HFFc6 (cell line): ENCODE results near the gene MAGEB3. TPM values are rescaled to one million over a fixed set of nuclear protein-coding genes. Genes with fewer than 3 reads are reported as not detected.

Experiments
- DNase-seq: peaks from one replicate; pipeline ENCODE4 v3.0.0-alpha.2; 2018
- H3K27ac Mint-ChIP-seq: 2 replicates; pipeline ENCODE4 v1.8.0; 2020; ENCODE audit warnings: mild to moderate bottlenecking, mixed read lengths
- H3K27me3 Mint-ChIP-seq: 2 replicates; pipeline ENCODE4 v1.8.0; 2021; ENCODE audit warnings: mild to moderate bottlenecking, moderate library complexity, mixed read lengths; ENCODE audit not compliant: insufficient read depth
- H3K36me3 Mint-ChIP-seq: 2 replicates; pipeline ENCODE4 v1.8.0; 2021; ENCODE audit warnings: low read depth, mixed read lengths
- H3K4me1 Mint-ChIP-seq: 2 replicates; pipeline ENCODE4 v1.8.0; 2020; ENCODE audit warnings: low read depth, mixed read lengths
- H3K4me3 Mint-ChIP-seq: 2 replicates; pipeline ENCODE4 v1.8.0; 2020; ENCODE audit warnings: mild to moderate bottlenecking, moderate library complexity, mixed read lengths
- H3K9me3 Mint-ChIP-seq: 2 replicates; pipeline ENCODE4 v1.8.0; 2020; ENCODE audit warnings: mild to moderate bottlenecking, mixed read lengths
- total RNA-seq, 6 experiments: library from RNA; stranded (reverse); fragmentation: NEBNext Ultra II Directional; extraction: Animal tissue kit (Norgen Biotek cat#: 25700); gene quantifications; 2 replicates in 1 of 6; 3 replicates in 5 of 6; pipeline ENCODE4 v1.2.3, GENCODE V29; 2021
- TF ChIP-seq, protein P1 (sequence below): fragments of 200-600 bp; sonication (generic); IDR thresholded peaks from 2 replicates; pipeline ENCODE4 v1.5.0; 2021; ENCODE audit warnings: antibody characterized with exemption, mild to moderate bottlenecking

Gene MAGEB3
- total RNA-seq, 6 experiments from 2014 or later: not detected

DNA sequence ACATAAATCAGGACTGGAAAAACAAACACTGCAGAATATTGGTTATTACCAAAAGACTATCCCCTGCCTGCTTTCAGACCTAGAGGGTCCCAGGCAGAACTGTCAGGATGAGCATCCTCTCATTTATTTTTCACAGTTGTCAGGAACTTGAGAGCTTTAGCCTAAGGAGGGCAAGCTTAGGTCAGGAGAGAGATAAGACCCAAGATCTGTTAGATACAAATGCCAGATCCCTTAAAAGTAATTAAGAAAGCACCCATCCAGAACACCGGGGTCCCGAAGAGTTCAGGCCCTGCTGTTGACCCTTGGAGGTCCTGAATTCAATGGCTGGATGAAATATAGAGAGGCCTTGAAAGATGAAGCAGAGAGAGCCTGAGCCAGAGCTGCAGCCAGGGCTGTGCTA is 5.9 kb upstream of the MAGEB3 start:
- Mint-ChIP-seq H3K4me1 (no peaks in the 10 kb centered on the region), H3K4me3 (no peak overlapping the region), H3K9me3 (no peaks in the 10 kb centered on the region), H3K27ac (no peak overlapping the region), H3K27me3 (no peaks in the 10 kb centered on the region), H3K36me3 (no peaks in the 10 kb centered on the region)
- TF ChIP-seq, protein P1, sequence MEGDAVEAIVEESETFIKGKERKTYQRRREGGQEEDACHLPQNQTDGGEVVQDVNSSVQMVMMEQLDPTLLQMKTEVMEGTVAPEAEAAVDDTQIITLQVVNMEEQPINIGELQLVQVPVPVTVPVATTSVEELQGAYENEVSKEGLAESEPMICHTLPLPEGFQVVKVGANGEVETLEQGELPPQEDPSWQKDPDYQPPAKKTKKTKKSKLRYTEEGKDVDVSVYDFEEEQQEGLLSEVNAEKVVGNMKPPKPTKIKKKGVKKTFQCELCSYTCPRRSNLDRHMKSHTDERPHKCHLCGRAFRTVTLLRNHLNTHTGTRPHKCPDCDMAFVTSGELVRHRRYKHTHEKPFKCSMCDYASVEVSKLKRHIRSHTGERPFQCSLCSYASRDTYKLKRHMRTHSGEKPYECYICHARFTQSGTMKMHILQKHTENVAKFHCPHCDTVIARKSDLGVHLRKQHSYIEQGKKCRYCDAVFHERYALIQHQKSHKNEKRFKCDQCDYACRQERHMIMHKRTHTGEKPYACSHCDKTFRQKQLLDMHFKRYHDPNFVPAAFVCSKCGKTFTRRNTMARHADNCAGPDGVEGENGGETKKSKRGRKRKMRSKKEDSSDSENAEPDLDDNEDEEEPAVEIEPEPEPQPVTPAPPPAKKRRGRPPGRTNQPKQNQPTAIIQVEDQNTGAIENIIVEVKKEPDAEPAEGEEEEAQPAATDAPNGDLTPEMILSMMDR: no peak
- DNase-seq: no peak

GRCh38 chrX:30228526-30228925 is 1.9 kb upstream of the MAGEB3 start:
- H3K27me3 Mint-ChIP-seq: no peaks in the 10 kb centered on the region
- no peaks in the 10 kb centered on the region for H3K9me3 Mint-ChIP-seq
- DNase-seq: no peak
- TF ChIP-seq, protein P1: no peak
- no peaks in the 10 kb centered on the region for H3K36me3 Mint-ChIP-seq
- H3K27ac Mint-ChIP-seq: no peak overlapping the region
- H3K4me3 Mint-ChIP-seq: no peak overlapping the region
- no peaks in the 10 kb centered on the region for H3K4me1 Mint-ChIP-seq

GRCh38 chrX:30241724-30242415 is 11.4 kb downstream of the MAGEB3 start, which contains the start of gene MAGEB4:
MAGEB4 (plus strand) TSS chrX:30242000; CDS start chrX:30242136, 136 bp downstream.
- H3K27me3 Mint-ChIP-seq: peaks cover 4% of the 10 kb centered on the region; the same call in 1 of the 2 replicates
- H3K36me3 Mint-ChIP-seq: no peaks in the 10 kb centered on the region
- H3K4me1 Mint-ChIP-seq: no peaks in the 10 kb centered on the region
- no peak within 1 kb of the TSS for H3K4me3 Mint-ChIP-seq
- no peaks in the 10 kb centered on the region for H3K9me3 Mint-ChIP-seq
- TF ChIP-seq, protein P1: no peak
- no peak within 1 kb of the TSS for H3K27ac Mint-ChIP-seq
- no peak for DNase-seq

DNA sequence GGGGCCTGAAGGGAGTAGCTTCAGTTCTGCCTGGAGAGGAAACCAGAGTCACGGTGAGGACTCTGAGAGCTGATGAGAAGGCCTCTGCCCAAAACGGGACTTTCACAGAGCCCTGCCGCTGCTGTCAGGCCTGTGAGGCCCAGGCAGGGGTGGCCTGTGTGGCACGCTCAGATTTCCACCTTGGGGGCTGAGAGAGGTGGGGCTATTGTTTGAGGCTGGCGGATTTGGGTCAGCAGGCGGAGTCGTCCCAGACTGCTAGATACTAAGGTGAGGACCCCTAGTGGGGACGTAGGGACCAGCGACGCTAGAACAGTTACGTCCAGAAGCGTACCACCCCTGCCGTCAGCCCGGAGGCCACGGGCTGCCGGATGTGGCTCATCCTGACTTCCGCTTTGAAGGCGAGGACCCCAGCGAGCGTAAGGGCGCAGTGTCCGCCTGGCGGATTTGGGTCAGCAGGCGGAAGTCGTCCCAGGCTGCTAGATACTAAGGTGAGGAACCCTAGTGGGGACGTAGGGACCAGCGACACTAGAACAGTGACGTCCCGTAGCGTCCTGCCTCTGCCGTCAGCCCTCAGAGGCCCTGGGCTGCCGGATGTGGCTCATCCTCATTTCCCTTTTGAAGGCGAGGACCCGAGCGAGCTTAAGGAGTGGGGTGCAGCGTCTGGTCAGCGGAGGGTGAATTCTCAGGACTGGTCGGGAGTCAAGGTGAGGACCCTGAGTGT is 16.5 kb downstream of the MAGEB3 start, which contains the start of gene MAGEB1:
Gene MAGEB1 (plus strand): TSS at position 378 of the 721 bp plus-strand sequence. CDS start 3,348 bp downstream, outside the sequence.
- TF ChIP-seq, protein P1: no peak

DNA sequence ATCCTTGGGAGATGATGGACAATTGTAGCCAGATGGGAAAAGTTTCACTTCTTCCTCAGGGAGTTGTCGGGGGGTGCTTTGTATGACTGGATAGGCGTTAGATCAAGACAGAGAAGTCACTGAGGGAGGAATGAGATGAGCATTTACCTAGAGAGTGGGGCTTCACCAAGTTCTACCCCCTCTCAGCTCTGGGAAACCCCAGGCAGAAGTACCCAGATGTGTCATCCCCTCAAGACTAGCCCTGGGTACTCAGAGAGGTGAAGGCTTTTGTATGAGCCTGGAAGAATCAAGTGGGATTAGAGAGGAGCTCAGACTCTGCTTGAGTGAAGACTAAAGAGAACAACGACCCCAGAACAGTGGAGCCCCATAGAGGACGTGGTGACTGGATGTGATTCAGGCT is 18.4 kb downstream of the MAGEB3 start:
- Mint-ChIP-seq H3K36me3 (no peaks in the 10 kb centered on the region), H3K9me3 (no peaks in the 10 kb centered on the region), H3K27ac (no peak overlapping the region), H3K27me3 (peaks cover 6% of the 10 kb centered on the region; the same call in 1 of the 2 replicates), H3K4me3 (no peak overlapping the region), H3K4me1 (no peaks in the 10 kb centered on the region)
- TF ChIP-seq, protein P1: no peak
- DNase-seq: no peak

More for the DNA sequence above, 16.5 kb downstream of the MAGEB3 start, which contains the start of gene MAGEB1:
- DNase-seq: no peak
- no peak within 1 kb of the TSS for H3K27ac Mint-ChIP-seq
- H3K27me3 Mint-ChIP-seq: peaks cover 6% of the 10 kb centered on the region; the same call in 1 of the 2 replicates
- H3K4me3 Mint-ChIP-seq: no peak within 1 kb of the TSS
- no peaks in the 10 kb centered on the region for H3K36me3 Mint-ChIP-seq
- H3K9me3 Mint-ChIP-seq: no peaks in the 10 kb centered on the region
- no peaks in the 10 kb centered on the region for H3K4me1 Mint-ChIP-seq
